Activated T-helper 2 cell treated with anti-CD3 and anti-CD28 coated beads, Interferon-gamma antibody, Interleukin-2, Interleukin-4, amounts not matched to agents 10 μg/mL and 5 μg/mL and 100 μg/mL, durations not matched to agents 14 hours and 24 hours and 36 hours (primary cell): Measurements from ENCODE around the gene BCO2. TPM values are rescaled to one million over a fixed set of nuclear protein-coding genes. Genes with fewer than 3 reads are reported as not detected.

Source experiments
- DNase-seq: peaks from one replicate; pipeline ENCODE4 v3.0.0; 2021; ENCODE audit warnings: low spot score
- H3K27ac Mint-ChIP-seq: one replicate; pipeline ENCODE4 v1.8.0; 2021; ENCODE audit warnings: mixed read lengths
- H3K27me3 Mint-ChIP-seq: one replicate; pipeline ENCODE4 v1.8.0; 2021; ENCODE audit warnings: low read depth, mixed read lengths
- H3K36me3 Mint-ChIP-seq: one replicate; pipeline ENCODE4 v1.8.0; 2021; ENCODE audit warnings: low read depth, mixed read lengths
- H3K4me1 Mint-ChIP-seq: one replicate; pipeline ENCODE4 v1.8.0; 2021; ENCODE audit warnings: low read depth, mixed read lengths
- H3K4me3 Mint-ChIP-seq: one replicate; pipeline ENCODE4 v1.8.0; 2021; ENCODE audit warnings: low read depth, mild to moderate bottlenecking, moderate library complexity, mixed read lengths
- H3K9me3 Mint-ChIP-seq: one replicate; pipeline ENCODE4 v1.8.0; 2021; ENCODE audit warnings: mixed read lengths
- intact Hi-C: fragments of 100-400 bp; cut with micrococcal nuclease; formaldehyde crosslinking; loops from one replicate; pipeline ENCODE4 v1.15.1; 2023
- total RNA-seq: library from RNA; stranded (reverse); gene quantifications from 2 replicates; pipeline ENCODE4 v1.2.3, GENCODE V29; 2022

BCO2 gene
- total RNA-seq, 1 donor from 2014 or later, result 1.2 TPM

GRCh38 chr11:112225753-112226061 lies 50.4 kb downstream of the BCO2 start:
- Mint-ChIP-seq H3K27ac (peak overlapping the region; percentile 92), H3K9me3 (no peaks in the 10 kb centered on the region), H3K4me3 (peak overlapping the region; percentile 89), H3K4me1 (peaks cover 22% of the 10 kb centered on the region), H3K36me3 (peaks cover 31% of the 10 kb centered on the region), H3K27me3 (peaks cover 2% of the 10 kb centered on the region)
- DNase-seq, result no peak
- intact Hi-C loops, result loop anchor here (1.0 to 10.0 kb wide), 4 partner anchors 299 to 1549 kb away; partner anchors contain the start of genes CLDN25, TTC12 and ZW10

- Mint-ChIP-seq H3K4me1 (peaks cover 21% of the 10 kb centered on the region), H3K4me3 (peak within 1 kb of the TSS; percentile 89), H3K27me3 (peaks cover 2% of the 10 kb centered on the region), H3K27ac (peak within 1 kb of the TSS; percentile 92), H3K9me3 (no peaks in the 10 kb centered on the region), H3K36me3 (peaks cover 36% of the 10 kb centered on the region)
- peak; percentile 83 for DNase-seq
- intact Hi-C loops, result loop anchor here (1.0 to 10.0 kb wide), 4 partner anchors 299 to 1549 kb away; partner anchors contain the start of genes CLDN25, TTC12 and ZW10
Observed at GRCh38 chr11:112226062-112226830, 50.9 kb downstream of the BCO2 start, which contains the start of gene PTS. Gene PTS (plus strand): TSS chr11:112226428. CDS start chr11:112226444, 16 bp downstream.

DNA sequence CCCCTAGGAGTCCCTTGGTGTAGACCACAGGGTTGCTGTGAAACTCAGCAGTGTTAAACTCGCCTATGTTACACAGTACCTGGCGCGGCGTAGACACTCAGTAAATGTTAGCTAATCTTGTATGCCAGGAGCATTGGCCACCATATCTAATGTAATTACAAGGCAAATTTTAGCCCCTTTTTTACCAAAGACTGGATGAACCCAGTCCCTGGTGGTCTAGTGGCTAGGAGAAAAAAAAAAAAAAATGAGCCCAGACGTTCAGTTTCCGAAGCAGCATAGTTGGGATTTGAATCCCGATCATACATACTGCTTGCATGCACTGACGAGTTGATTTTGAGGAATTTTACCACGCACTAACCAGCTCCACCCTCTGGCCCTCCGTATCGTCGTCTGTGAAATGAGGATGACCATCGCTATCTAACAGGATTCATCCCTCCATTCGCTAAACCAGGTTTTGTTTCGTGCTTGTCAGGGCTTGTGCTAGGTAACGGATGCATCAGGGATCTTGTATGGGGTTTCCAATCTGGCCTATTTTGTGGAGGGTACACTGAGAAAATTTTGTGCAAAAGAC lies 51.6 kb downstream of the BCO2 start:
- H3K4me3 Mint-ChIP-seq, result peak overlapping the region; percentile 89
- DNase-seq, result no peak
- H3K9me3 Mint-ChIP-seq, result no peaks in the 10 kb centered on the region
- peaks cover 40% of the 10 kb centered on the region for H3K36me3 Mint-ChIP-seq
- peak overlapping the region; percentile 86 for H3K27ac Mint-ChIP-seq
- intact Hi-C loops, result loop anchor here (1.0 to 10.0 kb wide), 4 partner anchors 300 to 1548 kb away; partner anchors contain the start of genes CLDN25, TTC12 and ZW10
- peaks cover 2% of the 10 kb centered on the region for H3K27me3 Mint-ChIP-seq
- H3K4me1 Mint-ChIP-seq, result peaks cover 18% of the 10 kb centered on the region

- intact Hi-C loops, result loop anchor here (2.0 to 10.0 kb wide), 3 partner anchors 301 to 1547 kb away; partner anchors contain the start of genes CLDN25 and ZW10
- H3K27me3 Mint-ChIP-seq, result peaks cover 2% of the 10 kb centered on the region
- H3K4me3 Mint-ChIP-seq, result peak overlapping the region; percentile 89
- H3K36me3 Mint-ChIP-seq, result peaks cover 40% of the 10 kb centered on the region
- no peaks in the 10 kb centered on the region for H3K9me3 Mint-ChIP-seq
- H3K27ac Mint-ChIP-seq, result peak overlapping the region; percentile 86
- peaks cover 18% of the 10 kb centered on the region for H3K4me1 Mint-ChIP-seq
- no peak for DNase-seq
Observed at GRCh38 chr11:112227471-112227870, 52.2 kb downstream of the BCO2 start.

- Mint-ChIP-seq H3K27me3 (peaks cover 2% of the 10 kb centered on the region), H3K4me3 (no peak overlapping the region), H3K9me3 (no peaks in the 10 kb centered on the region), H3K27ac (no peak overlapping the region), H3K4me1 (peaks cover 14% of the 10 kb centered on the region), H3K36me3 (peaks cover 44% of the 10 kb centered on the region)
- no peak for DNase-seq
- intact Hi-C loops, result loop anchor here (10.0 kb wide), 2 partner anchors 1056 to 1546 kb away; partner anchors contain the start of genes CLDN25 and ZW10
Observed at GRCh38 chr11:112228706-112229105, 53.4 kb downstream of the BCO2 start.

- no peaks in the 10 kb centered on the region for H3K27me3 Mint-ChIP-seq
- H3K36me3 Mint-ChIP-seq, result peaks cover 47% of the 10 kb centered on the region
- H3K4me1 Mint-ChIP-seq, result peaks cover 14% of the 10 kb centered on the region
- DNase-seq, result no peak
- H3K27ac Mint-ChIP-seq, result no peak overlapping the region
- no peak overlapping the region for H3K4me3 Mint-ChIP-seq
- intact Hi-C loops, result loop anchor here (10.0 kb wide), 2 partner anchors 1056 to 1546 kb away; partner anchors contain the start of genes CLDN25 and ZW10
- no peaks in the 10 kb centered on the region for H3K9me3 Mint-ChIP-seq
Observed at GRCh38 chr11:112229159-112229558, 53.8 kb downstream of the BCO2 start.

GRCh38 chr11:112229746-112230433 lies 54.6 kb downstream of the BCO2 start:
- no peak overlapping the region for H3K27ac Mint-ChIP-seq
- peaks cover 50% of the 10 kb centered on the region for H3K36me3 Mint-ChIP-seq
- no peaks in the 10 kb centered on the region for H3K27me3 Mint-ChIP-seq
- DNase-seq, result no peak
- H3K4me1 Mint-ChIP-seq, result peaks cover 14% of the 10 kb centered on the region
- no peaks in the 10 kb centered on the region for H3K9me3 Mint-ChIP-seq
- no peak overlapping the region for H3K4me3 Mint-ChIP-seq
- intact Hi-C loops, result loop anchor here (10.0 kb wide), 2 partner anchors 1055 to 1545 kb away; partner anchors contain the start of genes CLDN25 and ZW10

- Mint-ChIP-seq H3K27ac (no peak overlapping the region), H3K4me3 (no peak overlapping the region), H3K36me3 (peaks cover 64% of the 10 kb centered on the region), H3K9me3 (no peaks in the 10 kb centered on the region), H3K4me1 (peaks cover 13% of the 10 kb centered on the region), H3K27me3 (no peaks in the 10 kb centered on the region)
- intact Hi-C loops, result no loop called here
- DNase-seq, result no peak
Observed at GRCh38 chr11:112231952-112232351, 56.6 kb downstream of the BCO2 start.

DNA sequence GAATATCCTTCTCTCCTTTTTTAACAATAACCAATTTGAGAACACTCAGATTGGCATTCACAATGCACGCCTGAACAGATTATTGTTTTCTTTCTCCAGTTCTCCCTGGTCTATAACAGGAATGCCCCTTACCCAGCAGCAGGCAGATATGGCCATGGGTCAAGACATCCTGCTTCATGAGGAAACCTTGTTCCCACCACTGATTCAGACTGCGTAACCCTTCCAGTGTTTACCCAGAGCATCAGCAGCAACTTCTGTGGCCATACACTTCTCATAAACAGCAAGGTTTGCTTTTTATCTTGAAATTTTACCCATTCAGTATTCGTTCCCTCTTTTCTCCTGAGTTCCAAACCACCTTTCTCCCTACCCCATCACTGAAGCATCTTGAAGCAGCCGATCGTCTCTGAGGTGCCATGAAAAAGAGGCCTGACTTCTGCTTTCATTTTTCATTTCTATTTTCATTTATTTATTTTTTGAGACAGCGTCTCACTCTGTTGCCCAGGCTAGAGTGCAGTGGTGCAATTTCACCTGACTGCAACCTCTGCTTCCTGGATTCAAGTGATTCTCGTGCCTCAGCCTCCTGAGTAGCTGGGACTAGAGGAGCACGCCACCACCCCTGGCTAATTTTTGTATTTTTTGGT lies 60.6 kb downstream of the BCO2 start:
- Mint-ChIP-seq H3K36me3 (peaks cover 46% of the 10 kb centered on the region), H3K9me3 (no peaks in the 10 kb centered on the region), H3K27ac (no peak overlapping the region), H3K4me3 (no peak overlapping the region), H3K27me3 (no peaks in the 10 kb centered on the region), H3K4me1 (no peaks in the 10 kb centered on the region)
- no peak for DNase-seq
- intact Hi-C loops, result no loop called here

DNA sequence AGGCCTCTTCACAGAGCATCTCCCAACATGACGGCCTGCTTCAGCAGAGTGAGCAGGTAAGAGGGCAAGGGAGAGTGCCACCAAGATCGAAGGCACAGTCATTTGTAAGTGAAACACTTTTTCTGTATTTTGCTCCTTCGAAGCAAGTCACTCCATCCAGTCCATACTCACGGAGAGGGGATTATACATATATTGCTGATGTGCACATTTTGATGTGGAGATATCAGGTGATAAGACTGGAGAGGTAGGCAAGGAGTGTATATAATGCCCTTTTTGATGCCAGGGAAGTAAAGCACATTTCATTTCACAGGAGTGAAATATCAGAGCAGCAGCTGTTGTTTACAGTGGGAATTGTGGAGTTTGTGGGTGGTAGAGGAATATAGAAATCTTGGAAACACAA lies 62.1 kb downstream of the BCO2 start:
- peaks cover 41% of the 10 kb centered on the region for H3K36me3 Mint-ChIP-seq
- no peaks in the 10 kb centered on the region for H3K9me3 Mint-ChIP-seq

DNA sequence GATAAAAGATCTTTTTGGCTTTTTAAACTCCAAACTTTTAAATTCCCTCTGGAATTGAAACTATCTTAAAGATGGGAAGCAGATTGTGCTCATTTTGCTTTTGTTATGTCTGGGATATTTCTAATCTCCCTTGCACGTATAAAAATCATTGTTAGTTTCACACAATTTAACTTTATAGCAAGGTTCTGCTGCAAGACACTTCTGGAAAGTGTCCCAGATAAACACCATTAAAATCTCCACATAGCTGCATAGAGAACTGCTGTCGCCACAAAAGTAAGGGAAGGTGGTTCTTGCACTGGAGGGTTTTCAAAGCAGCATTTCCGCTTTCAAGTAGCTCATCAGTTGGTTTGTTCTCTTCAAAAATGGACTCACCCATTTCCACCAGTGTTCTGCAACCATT lies 62.7 kb downstream of the BCO2 start:
- H3K9me3 Mint-ChIP-seq, result no peaks in the 10 kb centered on the region
- H3K4me1 Mint-ChIP-seq, result no peaks in the 10 kb centered on the region
- H3K36me3 Mint-ChIP-seq, result peaks cover 42% of the 10 kb centered on the region
- no peak overlapping the region for H3K27ac Mint-ChIP-seq
- no peak overlapping the region for H3K4me3 Mint-ChIP-seq
- no peaks in the 10 kb centered on the region for H3K27me3 Mint-ChIP-seq
- intact Hi-C loops, result no loop called here
- no peak for DNase-seq

More for the DNA sequence above, 62.1 kb downstream of the BCO2 start:
- Mint-ChIP-seq H3K27ac (no peak overlapping the region), H3K27me3 (no peaks in the 10 kb centered on the region), H3K4me3 (no peak overlapping the region), H3K4me1 (no peaks in the 10 kb centered on the region)
- no peak for DNase-seq
- intact Hi-C loops, result no loop called here

- no peaks in the 10 kb centered on the region for H3K9me3 Mint-ChIP-seq
- H3K27ac Mint-ChIP-seq, result no peak overlapping the region
- H3K4me1 Mint-ChIP-seq, result no peaks in the 10 kb centered on the region
- peaks cover 6% of the 10 kb centered on the region for H3K27me3 Mint-ChIP-seq
- DNase-seq, result no peak
- H3K4me3 Mint-ChIP-seq, result no peak overlapping the region
- intact Hi-C loops, result no loop called here
- peaks cover 27% of the 10 kb centered on the region for H3K36me3 Mint-ChIP-seq
Observed at GRCh38 chr11:112241486-112241885, 66.2 kb downstream of the BCO2 start.
